ENCODE data around the gene SREBF1.

Gene SREBF1

GRCh38 chr17:17815062-17815406 lies 21.8 kb downstream of the SREBF1 start:
- H3K36me3 ChIP-seq (ENCODE audit: insufficient read depth, low read length): peaks cover 32% of the 10 kb centered on the region; the same call in 1 of the 2 replicates

GRCh38 chr17:17814162-17815061 lies 22.4 kb downstream of the SREBF1 start:
- Histone ChIP-seq H3K36me3 (ENCODE audit: insufficient read depth, low read length) (peaks cover 32% of the 10 kb centered on the region; the same call in 1 of the 2 replicates), H3K4me1 (ENCODE audit: control insufficient read depth, insufficient read depth, low read length, unreplicated experiment) (peaks cover 9% of the 10 kb centered on the region), H3K79me2 (ENCODE audit: control insufficient read depth, insufficient read depth, low read length, unreplicated experiment) (no peaks in the 10 kb centered on the region), H3K27ac (ENCODE audit: low read depth, low read length) (no peak overlapping the region), H2AFZ (ENCODE audit: low read length, unreplicated experiment) (no peak overlapping the region), H3K4me3 (ENCODE audit: low read depth, low read length) (no peak overlapping the region), H3K27me3 (ENCODE audit: insufficient read depth, low read length) (no peaks in the 10 kb centered on the region)

More at GRCh38 chr17:17815062-17815406, 21.8 kb downstream of the SREBF1 start:
- Histone ChIP-seq H3K79me2 (ENCODE audit: control insufficient read depth, insufficient read depth, low read length, unreplicated experiment) (no peaks in the 10 kb centered on the region), H3K4me3 (ENCODE audit: low read depth, low read length) (no peak overlapping the region), H3K27ac (ENCODE audit: low read depth, low read length) (no peak overlapping the region), H3K27me3 (ENCODE audit: insufficient read depth, low read length) (no peaks in the 10 kb centered on the region), H2AFZ (ENCODE audit: low read length, unreplicated experiment) (no peak overlapping the region), H3K4me1 (ENCODE audit: control insufficient read depth, insufficient read depth, low read length, unreplicated experiment) (peaks cover 15% of the 10 kb centered on the region)

- Histone ChIP-seq H3K4me1 (ENCODE audit: control insufficient read depth, insufficient read depth, low read length, unreplicated experiment) (peaks cover 5% of the 10 kb centered on the region), H2AFZ (ENCODE audit: low read length, unreplicated experiment) (no peak overlapping the region), H3K79me2 (ENCODE audit: control insufficient read depth, insufficient read depth, low read length, unreplicated experiment) (no peaks in the 10 kb centered on the region), H3K36me3 (ENCODE audit: insufficient read depth, low read length) (peaks cover 25% of the 10 kb centered on the region; the same call in 1 of the 2 replicates), H3K27me3 (ENCODE audit: insufficient read depth, low read length) (no peaks in the 10 kb centered on the region), H3K4me3 (ENCODE audit: low read depth, low read length) (no peak overlapping the region), H3K27ac (ENCODE audit: low read depth, low read length) (no peak overlapping the region)
These were observed 23.1 kb downstream of the SREBF1 start for GRCh38 chr17:17813725-17814095.

GRCh38 chr17:17813055-17813724 lies 23.6 kb downstream of the SREBF1 start:
- Histone ChIP-seq H3K36me3 (ENCODE audit: insufficient read depth, low read length) (peaks cover 19% of the 10 kb centered on the region; the same call in 1 of the 2 replicates), H3K27me3 (ENCODE audit: insufficient read depth, low read length) (no peaks in the 10 kb centered on the region), H3K4me1 (ENCODE audit: control insufficient read depth, insufficient read depth, low read length, unreplicated experiment) (peaks cover 1% of the 10 kb centered on the region), H3K4me3 (ENCODE audit: low read depth, low read length) (no peak overlapping the region), H2AFZ (ENCODE audit: low read length, unreplicated experiment) (no peak overlapping the region), H3K27ac (ENCODE audit: low read depth, low read length) (no peak overlapping the region), H3K79me2 (ENCODE audit: control insufficient read depth, insufficient read depth, low read length, unreplicated experiment) (no peaks in the 10 kb centered on the region)

- H3K27ac ChIP-seq (ENCODE audit: low read depth, low read length): no peak overlapping the region
- H3K4me1 ChIP-seq (ENCODE audit: control insufficient read depth, insufficient read depth, low read length, unreplicated experiment): no peaks in the 10 kb centered on the region
- H3K79me2 ChIP-seq (ENCODE audit: control insufficient read depth, insufficient read depth, low read length, unreplicated experiment): no peaks in the 10 kb centered on the region
- peaks cover 19% of the 10 kb centered on the region; the same call in 1 of the 2 replicates for H3K36me3 ChIP-seq (ENCODE audit: insufficient read depth, low read length)
- H3K27me3 ChIP-seq (ENCODE audit: insufficient read depth, low read length): no peaks in the 10 kb centered on the region
- no peak overlapping the region for H3K4me3 ChIP-seq (ENCODE audit: low read depth, low read length)
- H2AFZ ChIP-seq (ENCODE audit: low read length, unreplicated experiment): no peak overlapping the region
These were observed 24.4 kb downstream of the SREBF1 start for GRCh38 chr17:17812211-17813054.

GRCh38 chr17:17811381-17812210 lies 25.2 kb downstream of the SREBF1 start:
- Histone ChIP-seq H3K36me3 (ENCODE audit: insufficient read depth, low read length) (peaks cover 14% of the 10 kb centered on the region; the same call in 1 of the 2 replicates), H2AFZ (ENCODE audit: low read length, unreplicated experiment) (no peak overlapping the region), H3K4me3 (ENCODE audit: low read depth, low read length) (no peak overlapping the region)

GRCh38 chr17:17810895-17811248 lies 25.9 kb downstream of the SREBF1 start:
- Histone ChIP-seq H3K27me3 (ENCODE audit: insufficient read depth, low read length) (no peaks in the 10 kb centered on the region), H3K27ac (ENCODE audit: low read depth, low read length) (no peak overlapping the region), H2AFZ (ENCODE audit: low read length, unreplicated experiment) (no peak overlapping the region), H3K79me2 (ENCODE audit: control insufficient read depth, insufficient read depth, low read length, unreplicated experiment) (no peaks in the 10 kb centered on the region), H3K36me3 (ENCODE audit: insufficient read depth, low read length) (peaks cover 11% of the 10 kb centered on the region; the same call in 1 of the 2 replicates), H3K4me3 (ENCODE audit: low read depth, low read length) (no peak overlapping the region), H3K4me1 (ENCODE audit: control insufficient read depth, insufficient read depth, low read length, unreplicated experiment) (no peaks in the 10 kb centered on the region)

More at GRCh38 chr17:17811381-17812210, 25.2 kb downstream of the SREBF1 start:
- Histone ChIP-seq H3K27me3 (ENCODE audit: insufficient read depth, low read length) (no peaks in the 10 kb centered on the region), H3K4me1 (ENCODE audit: control insufficient read depth, insufficient read depth, low read length, unreplicated experiment) (no peaks in the 10 kb centered on the region), H3K79me2 (ENCODE audit: control insufficient read depth, insufficient read depth, low read length, unreplicated experiment) (no peaks in the 10 kb centered on the region), H3K27ac (ENCODE audit: low read depth, low read length) (no peak overlapping the region)

- no peaks in the 10 kb centered on the region for H3K4me1 ChIP-seq (ENCODE audit: control insufficient read depth, insufficient read depth, low read length, unreplicated experiment)
- H3K36me3 ChIP-seq (ENCODE audit: insufficient read depth, low read length): peaks cover 11% of the 10 kb centered on the region; the same call in 1 of the 2 replicates
- no peak overlapping the region for H3K4me3 ChIP-seq (ENCODE audit: low read depth, low read length)
- no peaks in the 10 kb centered on the region for H3K79me2 ChIP-seq (ENCODE audit: control insufficient read depth, insufficient read depth, low read length, unreplicated experiment)
- H3K27ac ChIP-seq (ENCODE audit: low read depth, low read length): no peak overlapping the region
- H2AFZ ChIP-seq (ENCODE audit: low read length, unreplicated experiment): no peak overlapping the region
- no peaks in the 10 kb centered on the region for H3K27me3 ChIP-seq (ENCODE audit: insufficient read depth, low read length)
These were observed 26.5 kb downstream of the SREBF1 start for GRCh38 chr17:17810084-17810894.

- Histone ChIP-seq H2AFZ (ENCODE audit: low read length, unreplicated experiment) (no peak overlapping the region), H3K27ac (ENCODE audit: low read depth, low read length) (no peak overlapping the region), H3K4me3 (ENCODE audit: low read depth, low read length) (no peak overlapping the region), H3K36me3 (ENCODE audit: insufficient read depth, low read length) (peaks cover 11% of the 10 kb centered on the region; the same call in 1 of the 2 replicates), H3K27me3 (ENCODE audit: insufficient read depth, low read length) (no peaks in the 10 kb centered on the region), H3K79me2 (ENCODE audit: control insufficient read depth, insufficient read depth, low read length, unreplicated experiment) (no peaks in the 10 kb centered on the region), H3K4me1 (ENCODE audit: control insufficient read depth, insufficient read depth, low read length, unreplicated experiment) (no peaks in the 10 kb centered on the region)
These were observed 27.2 kb downstream of the SREBF1 start for GRCh38 chr17:17809531-17810083.
